ENCODE data around the gene CNKSR1.
"Not testable (repeated sequence)": the region's sequence is repeated elsewhere in the genome, so short reads cannot be mapped to it uniquely, and the experiment has no call there.

CNKSR1 gene

DNA sequence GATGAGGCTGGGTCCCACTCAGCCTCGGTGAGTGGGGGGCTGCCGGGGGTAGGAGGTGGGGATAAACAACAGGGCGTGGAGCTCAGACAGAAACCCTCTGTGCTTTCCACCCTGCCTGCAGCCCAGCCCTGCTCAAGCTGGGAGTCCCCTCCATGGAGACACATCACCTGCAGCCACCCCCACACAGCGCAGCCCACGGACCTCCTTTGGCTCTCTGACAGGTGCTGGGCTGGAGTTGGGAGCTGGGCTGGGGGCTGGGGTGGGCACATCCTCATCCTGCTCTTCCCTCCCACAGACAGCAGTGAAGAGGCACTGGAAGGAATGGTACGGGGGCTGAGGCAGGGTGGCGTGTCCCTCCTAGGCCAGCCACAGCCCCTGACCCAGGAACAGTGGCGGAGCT lies 11.2 kb downstream of the CNKSR1 start:
- no peak for DNase-seq

DNA sequence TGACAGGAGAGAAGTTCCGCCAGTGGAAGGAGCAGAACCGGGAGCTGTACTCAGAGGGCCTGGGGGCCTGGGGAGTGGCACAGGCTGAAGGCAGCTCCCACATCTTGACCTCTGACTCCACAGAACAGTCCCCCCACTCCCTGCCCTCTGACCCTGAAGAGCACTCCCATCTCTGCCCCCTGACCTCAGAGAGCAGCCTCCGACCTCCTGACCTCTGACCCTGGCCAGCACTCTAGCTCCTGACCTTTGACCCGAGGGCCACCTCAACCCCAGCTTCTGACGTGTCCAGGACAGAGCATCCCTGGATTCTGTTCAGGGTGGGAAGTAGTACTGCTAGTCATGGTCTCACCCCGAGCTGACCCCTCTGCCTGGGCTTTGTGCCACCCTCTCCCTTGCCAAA lies 12.0 kb downstream of the CNKSR1 start:
- no peak for DNase-seq

DNA sequence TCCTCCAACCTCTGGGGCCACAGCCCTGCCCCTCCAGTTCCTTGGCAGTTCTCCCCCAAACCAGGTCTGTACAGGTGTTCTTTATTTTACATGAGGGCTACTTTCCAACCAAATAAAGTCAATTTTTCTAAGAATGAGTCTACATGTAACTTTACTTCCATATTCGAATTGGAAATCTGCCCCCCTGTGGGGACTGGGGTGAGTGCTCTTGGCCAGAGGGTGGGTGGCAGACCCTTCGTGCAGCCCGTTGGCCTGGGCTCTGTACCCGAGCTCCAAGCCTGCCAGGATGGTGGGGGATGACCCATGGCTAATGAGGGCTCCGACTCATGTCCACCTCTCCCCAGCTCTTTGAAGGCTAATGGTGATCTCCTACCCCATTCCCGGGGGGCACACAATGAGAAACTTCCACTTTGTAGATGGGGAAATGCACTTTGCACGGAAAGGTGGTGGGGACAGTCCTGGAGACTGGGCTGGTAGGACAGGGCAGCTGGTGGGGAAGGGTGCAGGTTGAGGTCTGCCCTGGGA lies 12.5 kb downstream of the CNKSR1 start:
- no peak for DNase-seq

GRCh38 chr1:26190373-26190987 lies 13.2 kb downstream of the CNKSR1 start, which contains the start of gene CATSPER4:
TSS of gene CATSPER4 (plus strand) at chr1:26190602. CDS start at chr1:26190628, 26 bp downstream.
- no peak for DNase-seq

- DNase-seq = no peak
Measured at GRCh38 chr1:26191739-26192138, 14.4 kb downstream of the CNKSR1 start.

- DNase-seq = no peak
Measured at GRCh38 chr1:26195805-26196204, 18.5 kb downstream of the CNKSR1 start.

DNA sequence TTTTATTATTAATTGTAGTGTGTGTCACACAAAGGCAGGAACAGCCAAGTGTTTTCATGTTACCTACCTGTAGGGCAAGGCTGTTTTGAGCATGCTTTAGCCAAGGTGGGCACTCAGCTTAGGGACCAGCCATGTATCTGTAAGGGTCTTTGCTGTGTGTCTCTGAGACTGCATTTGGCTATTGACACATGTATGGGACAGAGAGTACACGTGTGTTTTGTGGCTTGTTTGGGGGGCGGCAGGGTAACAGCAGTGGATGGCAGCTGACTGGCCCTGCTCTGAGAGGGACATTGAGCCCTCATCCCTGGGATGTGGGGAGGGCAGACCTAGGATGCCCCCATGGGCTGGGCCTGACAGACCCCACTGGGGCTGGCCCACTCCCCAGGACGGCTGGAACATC lies 20.0 kb downstream of the CNKSR1 start:
- DNase-seq = no peak

GRCh38 chr1:26197813-26198212 lies 20.5 kb downstream of the CNKSR1 start:
- no peak for DNase-seq

- DNase-seq = no peak
Measured at GRCh38 chr1:26200413-26200812, 23.1 kb downstream of the CNKSR1 start.

GRCh38 chr1:26203642-26204318 lies 26.5 kb downstream of the CNKSR1 start:
- no peak for DNase-seq

DNA sequence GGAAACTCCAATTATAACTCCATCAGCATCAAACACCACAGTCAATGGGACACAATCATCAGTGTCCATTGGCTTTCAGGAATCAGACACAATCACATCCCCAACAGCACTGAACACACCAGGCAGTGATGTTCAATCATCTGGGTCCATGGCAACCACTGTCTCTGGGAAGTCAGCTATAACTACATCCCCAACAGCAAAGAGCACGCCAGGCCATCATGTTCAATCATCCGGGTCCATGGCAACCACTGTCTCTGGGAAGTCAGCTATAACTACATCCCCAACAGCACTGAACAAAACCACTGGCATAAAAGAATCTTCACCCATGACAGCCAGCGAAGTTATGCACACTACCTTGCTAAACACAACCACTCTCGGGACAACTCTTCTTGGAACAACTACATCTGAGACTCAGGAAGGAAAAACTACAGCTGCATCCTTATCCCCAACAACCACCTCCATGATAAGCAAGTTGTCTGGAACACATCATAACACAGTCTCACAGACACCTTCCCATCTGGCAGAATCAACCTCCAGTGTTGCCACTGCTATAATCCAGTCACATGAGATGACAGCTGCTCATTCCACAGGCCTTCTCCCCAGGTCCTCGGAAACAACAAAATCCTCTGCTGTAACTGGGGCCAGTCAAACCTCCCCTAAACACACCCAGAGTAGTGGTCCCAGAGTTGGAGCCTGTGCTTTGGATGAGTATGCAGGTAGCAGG lies 33.0 kb downstream of the CNKSR1 start:
- no peak for DNase-seq

DNA sequence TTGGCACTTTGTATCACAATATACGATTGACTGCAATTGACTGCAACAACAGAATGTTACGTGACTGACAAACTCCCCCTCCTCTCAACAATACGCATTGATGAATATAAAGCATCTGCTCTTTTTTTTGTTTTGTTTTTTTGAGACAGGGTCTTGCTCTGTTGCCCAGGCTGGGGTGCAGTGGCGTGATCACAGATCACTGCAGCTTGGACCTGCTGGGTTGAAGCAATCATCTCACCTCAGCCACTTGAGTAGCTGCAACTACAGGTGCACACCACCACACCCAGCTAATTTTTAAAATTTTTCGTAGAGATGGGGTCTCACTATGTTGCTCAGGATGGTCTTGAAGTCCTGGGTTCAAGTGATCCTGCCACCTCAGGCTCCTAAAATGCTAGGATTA lies 35.4 kb downstream of the CNKSR1 start:
- no peak for DNase-seq

GRCh38 chr1:26213335-26213905 lies 36.1 kb downstream of the CNKSR1 start:
- no peak for DNase-seq

- no peak for DNase-seq
Measured at GRCh38 chr1:26215246-26215645, 38.0 kb downstream of the CNKSR1 start.

- no peak for DNase-seq
Measured at GRCh38 chr1:26218906-26219494, 41.7 kb downstream of the CNKSR1 start.

GRCh38 chr1:26220199-26220912 lies 43.1 kb downstream of the CNKSR1 start:
- DNase-seq = no peak

DNA sequence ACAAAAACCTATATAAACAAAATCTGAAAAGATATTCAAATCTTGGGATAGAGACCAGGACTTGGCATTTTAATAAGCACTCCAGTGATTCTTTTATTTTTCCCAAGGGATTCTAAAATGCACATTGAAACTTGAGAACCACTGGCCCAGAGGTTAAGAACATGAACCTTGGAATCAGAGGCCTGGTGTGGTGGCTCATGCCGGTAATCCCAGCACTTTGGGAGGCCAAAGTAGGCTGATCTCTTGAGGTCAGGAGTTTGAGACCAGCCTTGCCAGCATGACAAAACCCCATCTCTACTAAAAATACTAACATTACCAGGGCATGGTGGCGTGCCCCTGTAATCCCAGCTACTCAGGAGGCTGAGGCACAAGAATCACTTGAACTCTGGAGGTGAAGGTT lies 43.8 kb downstream of the CNKSR1 start:
- DNase-seq = no peak

GRCh38 chr1:26224606-26225005 lies 47.3 kb downstream of the CNKSR1 start:
- no peak for DNase-seq

DNA sequence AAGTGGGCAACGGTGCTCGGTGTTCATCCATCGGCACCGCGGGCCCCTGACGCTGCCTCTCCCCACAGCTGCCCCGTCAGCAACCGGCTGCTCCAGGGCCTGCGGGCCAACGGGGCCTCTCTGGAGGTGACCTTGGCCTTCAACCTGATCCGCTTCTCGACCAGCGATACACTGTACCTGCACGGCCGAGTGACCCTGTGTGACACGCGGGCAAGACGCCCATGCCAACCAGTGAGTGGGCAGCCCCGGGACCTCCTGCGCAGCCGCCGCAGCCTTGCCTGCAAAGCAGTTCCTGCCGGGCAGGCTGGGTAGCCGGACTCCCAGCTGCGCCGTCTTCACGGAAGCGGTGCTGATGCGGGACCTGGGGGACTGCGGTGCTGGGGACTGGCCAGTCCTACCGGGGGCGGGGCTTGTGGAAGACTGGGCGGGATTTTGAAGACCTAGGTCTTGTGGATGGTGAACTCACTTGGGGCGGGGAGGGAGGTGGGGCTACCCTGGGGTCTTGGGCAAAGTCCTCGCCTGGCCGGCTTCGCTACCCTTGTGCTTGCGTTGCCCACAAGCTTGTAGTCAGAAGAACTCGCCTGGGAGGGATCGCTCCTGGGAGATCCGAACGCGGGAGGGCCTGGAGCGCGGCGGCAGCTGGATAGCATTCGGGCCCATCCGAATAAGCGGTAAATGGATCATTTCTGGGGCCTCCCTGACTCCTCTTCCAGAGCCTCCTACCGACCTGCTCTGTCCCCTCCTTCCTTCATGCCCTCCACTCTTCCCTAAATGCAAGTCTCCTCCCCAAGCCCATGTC lies 47.9 kb downstream of the CNKSR1 start:
- no peak for DNase-seq

DNA sequence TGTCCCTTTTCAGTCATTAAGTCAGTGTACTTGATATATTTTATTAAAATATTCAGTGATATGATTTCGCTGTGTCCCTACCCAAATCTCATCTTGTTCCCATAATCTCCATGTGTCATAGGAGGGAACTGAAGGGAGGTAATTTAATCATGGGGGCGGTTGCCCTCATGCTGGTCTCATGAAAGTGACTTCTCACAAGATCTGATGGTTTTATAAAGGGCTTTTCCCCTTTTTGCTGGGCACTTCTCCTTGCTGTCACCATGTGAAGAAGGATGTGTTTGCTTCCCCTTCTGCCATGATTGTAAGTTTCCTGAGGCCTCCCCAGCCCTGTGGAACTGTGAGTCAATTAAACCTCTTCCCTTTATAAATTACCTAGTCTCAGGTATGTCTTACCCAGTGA lies 53.4 kb downstream of the CNKSR1 start:
- DNase-seq = not testable (repeated sequence)

GRCh38 chr1:26233903-26234643 lies 56.8 kb downstream of the CNKSR1 start, which contains the start of gene CEP85:
TSS of gene CEP85 (plus strand) at chr1:26234200. CDS start at chr1:26239784, 5,584 bp downstream.
- peak; percentile 97 for DNase-seq

All from T1000 (cell line).